Melanocyte of skin (primary cell): Measurements from ENCODE around the gene MRPL14. TPM values are rescaled to one million over a fixed set of nuclear protein-coding genes. Genes with fewer than 3 reads are reported as not detected.

Source experiments
- total RNA-seq, 2 donors: library from RNA; depleted of rRNA; stranded (reverse); fragments of >200 nt; gene quantifications; 2 replicates each; pipeline ENCODE4 v1.2.3, GENCODE V29; 2012

The MRPL14 gene
- total RNA-seq = 10 to 100 TPM; 32.3 to 53.9 TPM

GRCh38 chr6:44127186-44128019 is at the start of gene MRPL14, which contains the start of gene TMEM63B:
Gene MRPL14, minus strand, starts transcription at chr6:44127452. Its CDS starts 10,841 bp downstream, at chr6:44116611.
Gene TMEM63B, plus strand, starts transcription at chr6:44127554. Its CDS starts 7,031 bp downstream, at chr6:44134585.

GRCh38 chr6:44158770-44159228 is 31.5 kb upstream of the MRPL14 start, which contains the start of gene CAPN11:
Gene CAPN11, plus strand, starts transcription at chr6:44158820. Its CDS starts 29 bp downstream, at chr6:44158849.

Other genes starting within 250 kb of the MRPL14 start
- gene TMEM63B, start 102 bp upstream of the MRPL14 start, total RNA-seq = 10 to 100 TPM; 46.0 to 55.7 TPM
- gene CAPN11, start 31.4 kb upstream of the MRPL14 start, total RNA-seq = not detected
- gene MYMX, start 89.5 kb upstream of the MRPL14 start, total RNA-seq = not detected
- gene SLC29A1, start 96.1 kb upstream of the MRPL14 start, total RNA-seq = 10 to 100 TPM in 1 of 2 donors, 1 to 10 TPM in 1; 5.2 to 18.3 TPM
- 1,000 to 10,000 TPM in 1 of 2 donors, 100 to 1,000 TPM in 1; 776 to 1,328 TPM for gene HSP90AB1, start 119.6 kb upstream of the MRPL14 start, total RNA-seq
- 100 to 1,000 TPM; 113 to 150 TPM for gene SLC35B2, start 130.1 kb upstream of the MRPL14 start, total RNA-seq
- gene NFKBIE, start 138.1 kb upstream of the MRPL14 start, total RNA-seq = 10 to 100 TPM; 13.3 to 23.7 TPM
- gene TMEM151B, start 143.0 kb upstream of the MRPL14 start, total RNA-seq = not detected
- 10 to 100 TPM; 14.5 to 21.6 TPM for gene AARS2, start 185.9 kb upstream of the MRPL14 start, total RNA-seq
- gene SPATS1, start 215.2 kb upstream of the MRPL14 start, total RNA-seq = not detected